HCT116 (cell line): ENCODE measurements around the gene RRAGB. TPM values are rescaled to one million over a fixed set of nuclear protein-coding genes. Genes with fewer than 3 reads are reported as not detected.
"Not testable (repeated sequence)": the region's sequence is repeated elsewhere in the genome, so short reads cannot be mapped to it uniquely, and the experiment has no call there.

Experiments used
- ATAC-seq: fragments of 200-7000 bp; cut with Tn5 transposase; 2 replicates; pipeline ENCODE4 v1.9.1; 2020; ENCODE audit warnings: mild to moderate bottlenecking, moderate library complexity
- BruUV-seq: library from RNA; stranded (reverse); fragments of 400-500 nt; replicated peaks from 2 replicates; lab custom pipeline; 2021; lab: Mats Ljungman, UMichigan
- CTCF ChIA-PET: fragments of 300-600 bp; sonication (Branson Sonifier 250); formaldehyde crosslinking; loops from one replicate; lab custom pipeline; 2021; ENCODE audit warnings: antibody characterized with exemption; lab: Charles Lee
- POLR2A ChIA-PET: fragments of 300-600, 350-600 bp; sonication (Branson Sonifier 250); formaldehyde crosslinking; loops from one replicate; lab custom pipeline; 2021; ENCODE audit warnings: antibody characterized with exemption; lab: Charles Lee
- RAD21 ChIA-PET, 2 experiments: fragments of 300-600 bp; sonication (Branson Sonifier 250); formaldehyde crosslinking; loops; one replicate each; lab custom pipeline; 2023; ENCODE audit warnings: low total read pairs in 2 of 2; ENCODE audit not compliant: uncharacterized antibody in 2 of 2, unreplicated experiment in 2 of 2, low non-redundant PET in 1 of 2; lab: Charles Lee
- DNase-seq: peaks from one replicate; pipeline ENCODE4 v3.0.0-alpha.2; 2010; ENCODE audit warnings: low read depth, low spot score
- H2AFZ ChIP-seq: fragments of 200-600 bp; shearing (Covaris generic), sonication (generic); 2 replicates; pipeline ENCODE4 v1.6.1; 2017; ENCODE audit warnings: low read depth, mixed run types, mixed read lengths, antibody characterized with exemption, low read length; ENCODE audit not compliant: poor library complexity, severe bottlenecking
- H3K27ac ChIP-seq: 2 replicates; pipeline ENCODE4 v1.5.1; 2012; ENCODE audit warnings: low read depth, low read length
- H3K27me3 ChIP-seq: fragments of 200-600 bp; sonication (generic); 2 replicates; pipeline ENCODE4 v1.6.1; 2016; ENCODE audit warnings: mixed run types, low read length, mixed read lengths; ENCODE audit not compliant: insufficient read depth
- H3K36me3 ChIP-seq, 2 experiments: fragments of 200-500 bp in 1 of 2; fragments of 200-600 bp in 1 of 2; sonication (Bioruptor generic) in 1 of 2; sonication (generic) in 1 of 2; 2 replicates each; pipeline versions ENCODE4 v1.5.1 to v1.6.1; 2014 to 2016; ENCODE audit warnings: low read length in 2 of 2, inconsistent platforms in 1 of 2, mixed read lengths in 1 of 2, mixed run types in 1 of 2; ENCODE audit not compliant: insufficient read depth in 2 of 2, control insufficient read depth in 1 of 2
- H3K4me1 ChIP-seq, 2 experiments: fragments of 200-600 bp in 1 of 2; sonication (generic) in 1 of 2; 2 replicates each; pipeline versions ENCODE4 v1.5.1 to v1.6.1; 2012 to 2017; ENCODE audit warnings: low read length in 2 of 2, inconsistent platforms in 1 of 2, mild to moderate bottlenecking in 1 of 2, mixed read lengths in 1 of 2, mixed run types in 1 of 2, moderate library complexity in 1 of 2; ENCODE audit not compliant: insufficient read depth in 2 of 2, control insufficient read depth in 1 of 2
- H3K4me2 ChIP-seq: fragments of 200-600 bp; sonication (generic); 2 replicates; pipeline ENCODE4 v1.6.1; 2017; ENCODE audit warnings: mixed run types, low read length, mixed read lengths
- H3K4me3 ChIP-seq, 2 experiments: fragments of 200-600 bp in 1 of 2; sonication (generic) in 1 of 2; replicated peaks in 1 of 2; 2 replicates each; pipeline ENCODE4 v1.5.1; 2011 to 2016; ENCODE audit warnings: low read length in 2 of 2, control low read depth in 1 of 2, low read depth in 1 of 2, mild to moderate bottlenecking in 1 of 2, mixed read lengths in 1 of 2, mixed run types in 1 of 2
- H3K79me2 ChIP-seq: fragments of 200-600 bp; sonication (generic); 2 replicates; pipeline ENCODE4 v1.6.1; 2017; ENCODE audit warnings: mild to moderate bottlenecking, mixed run types, low read length, moderate library complexity, mixed read lengths; ENCODE audit not compliant: insufficient read depth
- H3K9ac ChIP-seq: fragments of 200-600 bp; sonication (generic); 2 replicates; pipeline ENCODE4 v1.6.1; 2016; ENCODE audit warnings: low read length, mixed read lengths
- H3K9me2 ChIP-seq: fragments of 200-600 bp; sonication (generic), shearing (Covaris generic); 2 replicates; pipeline ENCODE4 v1.6.1; 2017; ENCODE audit warnings: mixed run types, mild to moderate bottlenecking, moderate library complexity; ENCODE audit not compliant: insufficient read depth
- H3K9me3 ChIP-seq, 2 experiments: fragments of 200-500 bp in 1 of 2; fragments of 200-600 bp in 1 of 2; sonication (Bioruptor generic) in 1 of 2; sonication (generic) in 1 of 2; 2 replicates each; pipeline ENCODE4 v1.6.1; 2014 to 2017; ENCODE audit warnings: low read length in 2 of 2, mixed read lengths in 2 of 2, inconsistent platforms in 1 of 2, low read depth in 1 of 2, mild to moderate bottlenecking in 1 of 2, mixed run types in 1 of 2, moderate library complexity in 1 of 2; ENCODE audit not compliant: control insufficient read depth in 1 of 2, insufficient read depth in 1 of 2
- H4K20me1 ChIP-seq: fragments of 200-600 bp; sonication (generic), shearing (Covaris generic); 2 replicates; pipeline ENCODE4 v1.6.1; 2017; ENCODE audit warnings: mixed run types, mild to moderate bottlenecking, moderate library complexity; ENCODE audit not compliant: insufficient read depth
- CBX3 ChIP-seq: IDR thresholded peaks from 2 replicates; pipeline ENCODE4 v1.6.1; 2012; ENCODE audit warnings: low read depth
- CEBPB ChIP-seq: IDR thresholded peaks from 2 replicates; pipeline ENCODE4 v1.6.1; 2012; ENCODE audit warnings: low read depth
- EGR1 ChIP-seq: IDR thresholded peaks from 2 replicates; pipeline ENCODE4 v1.6.1; 2012; ENCODE audit warnings: low read depth
- ELF1 ChIP-seq: IDR thresholded peaks from 2 replicates; pipeline ENCODE4 v1.6.1; 2012; ENCODE audit warnings: low read depth, borderline replicate concordance
- EZH2 ChIP-seq: fragments of 200-600 bp; sonication (generic); IDR thresholded peaks from 2 replicates; pipeline ENCODE4 v1.6.1; 2017; ENCODE audit warnings: antibody characterized with exemption, mixed run types
- POLR2A ChIP-seq: IDR thresholded peaks from 2 replicates; pipeline ENCODE4 v1.7.0; 2011; ENCODE audit warnings: borderline replicate concordance; ENCODE audit not compliant: insufficient read depth, insufficient read length; ENCODE audit errors: extremely low read depth
- RAD21 ChIP-seq: IDR thresholded peaks from 2 replicates; pipeline ENCODE4 v1.6.1; 2012; ENCODE audit warnings: low read depth, mild to moderate bottlenecking
- SP1 ChIP-seq: IDR thresholded peaks from 2 replicates; pipeline ENCODE4 v1.6.1; 2012; ENCODE audit warnings: low read depth
- ZFX ChIP-seq: fragments of 450-650 bp; IDR thresholded peaks from 2 replicates; pipeline ENCODE4 v1.6.1; 2017
- intact Hi-C: fragments of 100-400 bp; cut with micrococcal nuclease; formaldehyde crosslinking; loops from 2 replicates; pipeline ENCODE4 v1.10.0; 2022
- total RNA-seq: library from RNA; stranded (reverse); gene quantifications from one replicate; pipeline ENCODE4 v1.2.1, GENCODE V29; 2021; ENCODE audit not compliant: unreplicated experiment
- TF ChIP-seq, protein P1 (sequence below): IDR thresholded peaks from 2 replicates; pipeline ENCODE4 v1.6.1; 2012; ENCODE audit warnings: low read depth

Gene RRAGB
- total RNA-seq, 1 experiment from 2014 or later = 9.2 TPM

DNA sequence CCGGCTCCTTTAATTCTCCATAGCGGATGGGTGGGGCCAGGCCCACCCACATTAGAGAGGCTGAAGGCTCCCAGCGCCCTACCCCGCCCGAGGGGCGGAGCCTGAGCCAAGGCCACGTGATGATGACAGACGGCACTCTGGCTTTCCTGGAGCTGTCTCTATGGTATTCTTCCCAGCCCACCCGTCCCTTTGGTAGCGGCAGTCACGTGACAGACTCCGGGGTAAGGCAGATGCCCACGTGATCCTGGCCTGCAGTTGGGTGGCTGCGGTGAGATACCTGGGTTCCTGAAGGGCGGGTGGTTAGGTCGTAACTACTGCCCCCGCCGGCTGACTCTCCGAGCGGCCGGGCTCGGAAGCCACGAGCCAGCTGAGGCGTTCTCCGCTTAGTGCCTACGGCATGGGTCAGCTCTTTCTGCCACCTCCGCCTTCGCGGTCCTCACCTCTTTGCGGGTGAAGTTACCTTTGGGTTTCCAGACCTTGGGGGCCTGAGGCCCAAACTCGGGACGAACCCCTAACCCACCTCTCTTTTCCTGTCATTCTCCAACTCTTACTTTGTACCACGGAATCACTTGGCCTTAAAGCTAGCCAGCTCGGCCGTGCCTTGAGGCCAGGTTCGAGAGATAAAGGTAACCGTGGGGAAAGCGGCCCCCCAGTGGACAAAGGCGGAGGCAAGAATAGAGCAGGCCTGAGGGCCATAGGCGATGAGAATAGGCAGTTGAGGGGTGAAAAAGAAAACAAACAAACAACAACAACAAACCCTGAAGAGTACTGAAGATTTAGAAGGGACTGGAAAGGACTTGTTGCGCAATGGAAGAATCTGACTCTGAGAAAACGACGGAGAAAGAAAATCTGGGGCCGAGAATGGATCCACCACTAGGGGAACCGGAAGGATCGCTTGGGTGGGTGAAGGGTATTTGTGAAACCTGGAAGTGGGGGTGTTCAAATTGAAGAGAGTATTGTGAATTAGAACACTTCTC lies at the start of gene RRAGB (continued):
- no peak for TF ChIP-seq CEBPB
- TF ChIP-seq ELF1 = no peak
- TF ChIP-seq, protein P1, sequence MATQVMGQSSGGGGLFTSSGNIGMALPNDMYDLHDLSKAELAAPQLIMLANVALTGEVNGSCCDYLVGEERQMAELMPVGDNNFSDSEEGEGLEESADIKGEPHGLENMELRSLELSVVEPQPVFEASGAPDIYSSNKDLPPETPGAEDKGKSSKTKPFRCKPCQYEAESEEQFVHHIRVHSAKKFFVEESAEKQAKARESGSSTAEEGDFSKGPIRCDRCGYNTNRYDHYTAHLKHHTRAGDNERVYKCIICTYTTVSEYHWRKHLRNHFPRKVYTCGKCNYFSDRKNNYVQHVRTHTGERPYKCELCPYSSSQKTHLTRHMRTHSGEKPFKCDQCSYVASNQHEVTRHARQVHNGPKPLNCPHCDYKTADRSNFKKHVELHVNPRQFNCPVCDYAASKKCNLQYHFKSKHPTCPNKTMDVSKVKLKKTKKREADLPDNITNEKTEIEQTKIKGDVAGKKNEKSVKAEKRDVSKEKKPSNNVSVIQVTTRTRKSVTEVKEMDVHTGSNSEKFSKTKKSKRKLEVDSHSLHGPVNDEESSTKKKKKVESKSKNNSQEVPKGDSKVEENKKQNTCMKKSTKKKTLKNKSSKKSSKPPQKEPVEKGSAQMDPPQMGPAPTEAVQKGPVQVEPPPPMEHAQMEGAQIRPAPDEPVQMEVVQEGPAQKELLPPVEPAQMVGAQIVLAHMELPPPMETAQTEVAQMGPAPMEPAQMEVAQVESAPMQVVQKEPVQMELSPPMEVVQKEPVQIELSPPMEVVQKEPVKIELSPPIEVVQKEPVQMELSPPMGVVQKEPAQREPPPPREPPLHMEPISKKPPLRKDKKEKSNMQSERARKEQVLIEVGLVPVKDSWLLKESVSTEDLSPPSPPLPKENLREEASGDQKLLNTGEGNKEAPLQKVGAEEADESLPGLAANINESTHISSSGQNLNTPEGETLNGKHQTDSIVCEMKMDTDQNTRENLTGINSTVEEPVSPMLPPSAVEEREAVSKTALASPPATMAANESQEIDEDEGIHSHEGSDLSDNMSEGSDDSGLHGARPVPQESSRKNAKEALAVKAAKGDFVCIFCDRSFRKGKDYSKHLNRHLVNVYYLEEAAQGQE = no peak
- TF ChIP-seq, all 23 proteins: peak for 8

DNA sequence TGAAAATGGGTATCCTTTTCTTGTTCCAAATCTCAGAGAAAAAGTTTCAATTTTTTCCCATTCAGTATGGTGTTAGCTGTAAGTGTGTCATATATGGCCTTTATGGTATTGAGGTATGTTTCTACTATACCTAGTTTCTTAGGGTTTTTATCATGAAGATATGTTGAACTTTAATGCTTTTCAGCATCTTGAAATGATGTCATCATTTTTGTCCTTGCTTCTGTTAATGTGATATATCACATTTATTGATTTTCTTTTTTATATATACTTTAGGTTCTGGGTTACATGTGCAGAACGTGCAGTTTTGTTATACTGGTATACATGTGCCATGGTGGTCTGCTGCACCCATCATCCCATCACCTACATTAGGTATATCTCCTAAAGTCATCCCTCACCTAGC lies 49.5 kb upstream of the RRAGB start:
- no peak overlapping the region for H2AFZ ChIP-seq
- ATAC-seq = no peak
- no peak for TF ChIP-seq CBX3
- no peak for TF ChIP-seq ZFX
- TF ChIP-seq SP1 = no peak
- no peak for TF ChIP-seq EGR1
- no peak for TF ChIP-seq POLR2A
- TF ChIP-seq EZH2 = no peak
- TF ChIP-seq RAD21 = no peak
- H3K36me3 ChIP-seq = no peaks in the 10 kb centered on the region
- intact Hi-C loops = no loop called here
- no TSS peak for BruUV-seq
- RAD21 ChIA-PET = no interaction called here
- CTCF ChIA-PET = no interaction called here
- no peak overlapping the region for H3K27ac ChIP-seq
- POLR2A ChIA-PET = no interaction called here
- H3K27me3 ChIP-seq = no peaks in the 10 kb centered on the region
- H3K9me2 ChIP-seq = no peaks in the 10 kb centered on the region
- H3K79me2 ChIP-seq = no peaks in the 10 kb centered on the region
- no peak overlapping the region for H3K4me3 ChIP-seq
- no peak overlapping the region for H3K4me2 ChIP-seq
- H3K4me1 ChIP-seq = no peaks in the 10 kb centered on the region
- no peaks in the 10 kb centered on the region for H4K20me1 ChIP-seq
- no peaks in the 10 kb centered on the region for H3K9me3 ChIP-seq
- DNase-seq = no peak
- H3K9ac ChIP-seq = no peak overlapping the region

DNA sequence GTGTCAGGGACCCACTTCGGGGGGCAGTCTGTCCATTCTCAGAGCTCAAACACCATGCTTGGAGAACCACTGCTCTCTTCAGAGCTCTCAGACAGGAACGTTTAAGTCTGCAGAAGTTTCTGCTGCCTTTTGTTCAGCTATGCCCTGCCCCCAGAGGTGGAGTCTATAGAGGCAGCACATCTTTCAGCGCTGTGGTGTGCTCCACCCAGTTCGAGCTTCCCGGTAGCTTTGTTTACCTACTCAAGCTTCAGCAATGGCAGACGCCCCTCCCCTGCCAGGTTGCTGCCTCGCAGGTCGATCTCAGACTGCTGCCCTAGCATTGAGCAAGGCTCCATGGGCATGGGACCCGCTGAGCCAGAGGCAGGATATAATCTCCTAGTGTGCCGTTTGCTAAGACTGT lies 29.0 kb upstream of the RRAGB start:
- H3K4me3 ChIP-seq, RAD21 ChIA-PET, H4K20me1 ChIP-seq, H3K27ac ChIP-seq, H3K4me2 ChIP-seq, ATAC-seq, H3K79me2 ChIP-seq, H3K27me3 ChIP-seq, intact Hi-C loops, H3K4me1 ChIP-seq, H3K36me3 ChIP-seq, H2AFZ ChIP-seq, H3K9me3 ChIP-seq, CTCF ChIA-PET, BruUV-seq, H3K9ac ChIP-seq, H3K9me2 ChIP-seq, POLR2A ChIA-PET, DNase-seq: not testable (repeated sequence)
